ENCODE measurements around the gene PDCD1LG2.

PDCD1LG2 gene

DNA sequence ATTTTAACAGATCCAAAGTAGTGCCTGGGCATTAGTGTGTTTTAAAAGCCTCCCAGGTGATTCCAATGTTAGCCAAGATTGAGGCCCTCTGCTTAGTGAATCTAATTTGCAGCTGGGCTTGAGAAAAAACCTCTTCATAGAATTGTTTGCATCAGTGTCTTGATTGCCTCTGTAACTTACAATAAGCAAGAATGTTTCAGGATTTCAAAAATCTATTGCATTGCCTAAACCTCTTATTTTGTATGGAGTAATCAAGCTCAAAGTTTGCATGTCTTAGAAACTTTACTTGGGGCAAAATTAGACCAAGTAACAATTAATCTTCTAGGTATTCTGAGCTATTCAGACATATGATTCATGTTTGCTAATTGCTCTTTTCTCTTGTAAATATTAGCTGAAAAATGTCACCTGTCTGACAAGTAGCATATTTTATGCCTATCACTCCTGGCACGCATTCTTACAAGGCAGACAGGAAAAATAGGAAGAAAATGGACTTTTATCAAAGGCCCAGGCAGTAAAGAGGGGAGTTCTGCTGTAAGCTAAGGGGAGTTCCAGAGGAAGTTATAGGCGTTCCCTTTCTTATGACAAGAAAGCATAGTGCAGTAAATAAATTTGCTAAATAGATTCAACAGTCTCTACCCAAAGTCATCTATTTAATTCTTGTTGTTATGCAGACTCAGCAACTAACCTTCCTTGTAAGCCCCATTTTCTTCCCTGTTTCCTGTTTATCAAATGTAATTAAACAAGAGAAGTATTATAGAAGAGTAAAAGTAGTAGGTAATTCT is 21.0 kb downstream of the PDCD1LG2 start:
- DNase-seq (ENCODE audit: low read depth in 2 of 2): no peak

DNA sequence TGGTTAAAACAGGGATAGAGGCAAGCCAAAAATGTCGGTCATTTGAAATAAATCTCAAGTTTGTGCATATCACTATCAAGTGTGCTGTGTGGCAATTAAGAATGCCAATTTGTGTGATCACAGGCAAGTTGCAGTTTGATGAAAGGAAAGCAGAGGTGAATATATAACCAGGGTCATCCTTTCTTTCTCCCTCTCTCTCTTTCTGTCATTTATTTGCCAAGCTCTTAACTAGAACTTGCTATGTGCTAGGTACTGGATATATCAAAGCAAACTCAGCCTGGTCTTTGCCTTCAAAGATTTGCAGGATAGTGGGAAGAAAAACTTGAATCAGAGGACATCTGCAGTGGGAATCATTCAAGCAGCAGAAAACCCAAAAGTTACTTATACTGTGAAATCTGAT is 22.0 kb downstream of the PDCD1LG2 start:
- no peak for DNase-seq (ENCODE audit: low read depth in 2 of 2)

DNA sequence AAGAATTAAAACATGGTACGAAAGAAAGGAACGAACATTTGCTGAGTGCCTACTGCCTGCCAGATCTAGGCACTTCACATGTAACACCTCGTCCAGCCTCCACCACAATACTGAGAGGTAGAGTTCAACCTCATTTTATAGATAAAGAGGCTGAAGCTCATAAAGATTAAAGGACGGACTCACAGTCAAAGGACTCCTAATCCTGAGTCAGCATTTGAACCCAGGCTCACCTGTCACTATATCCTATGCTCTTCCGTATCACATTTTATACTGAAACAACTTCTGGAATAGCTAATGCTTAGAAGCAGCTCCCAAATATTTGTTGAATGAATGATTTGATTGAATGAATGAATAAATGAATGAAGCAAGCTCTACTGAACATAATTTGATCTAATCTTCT is 22.5 kb downstream of the PDCD1LG2 start:
- DNase-seq (ENCODE audit: low read depth in 2 of 2): no peak

DNA sequence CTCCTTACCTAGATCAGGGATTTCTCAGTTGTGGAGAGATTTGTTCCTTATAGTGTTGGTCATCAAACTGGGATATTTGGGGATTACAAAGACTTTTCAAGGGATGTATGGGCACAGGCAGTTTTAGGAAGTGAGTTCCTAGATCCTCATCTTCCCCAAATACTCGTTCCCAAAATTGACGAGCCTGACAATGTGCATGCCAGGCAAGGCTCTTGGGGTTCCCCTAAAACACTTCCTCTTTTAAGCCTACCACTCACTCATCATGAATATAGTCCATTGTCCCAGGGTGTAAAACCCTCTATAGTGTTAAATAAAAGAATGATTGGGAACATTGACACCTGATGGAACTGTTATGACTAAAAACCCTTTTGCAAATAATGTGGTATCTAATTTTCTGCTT is 26.4 kb downstream of the PDCD1LG2 start:
- no peak for DNase-seq (ENCODE audit: low read depth in 2 of 2)

DNA sequence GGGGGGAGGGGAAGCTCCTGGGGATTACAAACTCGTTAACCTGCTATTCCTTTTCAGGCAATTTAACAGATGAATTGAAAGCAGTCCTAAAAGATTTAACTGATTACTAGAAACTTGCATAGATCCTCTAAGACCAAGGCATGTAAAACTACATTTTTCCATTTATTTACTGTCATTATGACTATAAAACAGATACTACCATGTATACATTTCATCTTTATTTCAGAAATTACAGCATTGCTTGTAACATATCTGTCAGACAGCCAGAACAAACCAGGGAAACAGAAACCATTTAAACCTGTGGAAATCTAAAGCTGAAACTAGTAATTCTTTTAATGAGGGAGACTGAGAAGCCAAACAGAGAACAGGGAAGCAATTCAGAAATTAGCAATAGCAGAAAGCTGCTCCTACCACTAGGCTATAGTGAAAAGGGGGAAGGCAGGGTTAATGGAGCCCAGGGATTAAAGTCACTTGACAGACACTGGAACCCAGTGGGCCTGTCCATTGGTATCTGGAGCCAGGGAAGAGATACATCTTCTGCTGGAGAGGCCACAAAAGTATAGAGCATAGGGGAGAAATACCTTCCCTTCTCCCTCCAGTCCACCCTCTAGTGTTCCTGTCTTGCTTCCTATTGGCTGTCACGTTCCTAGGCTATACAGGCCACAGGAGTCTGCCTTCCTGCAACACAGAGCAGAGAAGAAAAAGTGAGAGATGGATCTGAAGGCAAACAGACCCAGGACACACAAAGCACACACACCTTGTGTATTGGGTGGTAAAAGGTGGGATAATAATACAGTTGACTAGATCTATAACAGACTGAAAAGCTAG is 33.8 kb downstream of the PDCD1LG2 start:
- no peak for DNase-seq (ENCODE audit: low read depth in 2 of 2)

DNA sequence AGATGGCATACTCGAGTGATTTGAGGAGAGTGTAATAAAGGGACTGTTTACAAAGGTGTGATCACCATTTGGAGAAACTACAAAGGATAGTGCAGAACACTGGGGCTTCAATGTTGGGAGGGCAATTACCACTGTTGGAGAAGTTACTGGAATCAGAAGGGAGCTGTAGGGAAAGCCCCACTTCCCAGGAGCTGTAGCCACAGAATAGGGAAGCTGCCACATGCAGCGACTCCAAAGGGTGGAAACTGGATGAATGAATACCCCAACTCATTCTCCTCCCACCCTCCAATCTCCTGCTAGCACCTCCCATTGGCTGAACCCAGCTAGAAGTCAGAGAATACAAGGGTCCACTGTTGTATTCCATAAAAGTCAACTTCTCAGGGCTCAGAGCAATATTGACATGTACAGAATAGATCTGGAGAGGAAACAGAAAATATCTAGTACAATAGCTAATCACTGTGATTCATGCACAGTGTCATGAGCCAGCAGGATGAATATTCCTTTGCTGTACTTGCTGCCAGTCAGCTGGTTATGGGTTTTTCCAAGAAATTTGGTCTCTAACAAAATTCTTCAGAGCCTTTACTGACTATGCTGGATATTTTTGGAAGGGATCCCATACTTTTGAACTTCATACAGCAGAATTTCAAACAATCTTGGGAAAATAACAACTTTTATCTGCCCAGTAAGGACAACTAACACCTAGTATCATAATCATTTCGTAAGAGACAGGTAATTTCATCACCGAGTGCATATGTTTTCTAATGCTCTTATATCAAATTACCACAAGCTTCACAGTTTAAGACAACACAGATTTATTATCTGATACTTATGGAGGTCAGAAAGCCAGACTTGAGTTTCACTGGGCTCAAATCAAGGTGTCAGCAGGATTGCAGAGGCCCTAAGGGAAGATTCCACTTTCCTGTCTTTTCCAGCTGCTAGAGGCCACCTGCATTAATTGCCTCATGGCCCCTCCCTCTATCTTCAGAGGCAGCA is 39.6 kb downstream of the PDCD1LG2 start:
- no peak for DNase-seq (ENCODE audit: low read depth in 2 of 2)

DNA sequence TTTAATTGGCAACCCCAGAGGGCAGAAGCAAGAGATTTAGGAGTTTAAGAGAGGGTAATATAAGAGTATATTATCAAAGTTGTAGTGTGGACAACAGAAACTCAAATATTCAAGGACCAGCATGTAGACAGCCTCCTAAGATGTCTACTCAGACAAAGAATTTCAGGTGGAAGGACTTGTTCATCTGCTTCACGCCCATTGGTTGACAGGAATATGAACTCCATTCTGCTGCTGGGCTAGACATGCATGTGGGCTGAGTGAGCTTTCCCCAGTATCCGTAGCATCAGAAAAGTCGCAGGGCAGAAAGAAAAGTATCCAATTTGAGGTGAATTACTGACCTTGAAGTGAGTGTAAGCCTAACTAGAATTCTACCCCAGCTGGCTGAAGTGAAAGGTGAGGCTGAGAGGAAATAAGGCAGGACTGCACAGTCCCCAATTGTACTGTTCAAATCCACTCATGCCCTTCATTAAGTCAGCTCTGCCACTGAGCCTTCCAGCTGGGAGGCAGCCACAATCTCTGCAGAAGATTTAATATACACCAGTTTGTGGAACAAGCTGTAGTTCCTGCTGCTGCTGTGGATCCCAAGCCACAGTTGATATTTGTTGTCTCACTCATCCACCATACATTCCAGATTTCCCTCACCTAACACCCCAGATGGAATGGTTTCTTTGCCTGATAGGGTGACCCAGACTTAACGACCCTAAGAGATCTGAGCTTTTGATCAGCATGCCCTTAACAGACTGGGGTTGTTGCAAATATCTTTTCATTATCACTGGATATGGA is 41.2 kb downstream of the PDCD1LG2 start:
- no peak for DNase-seq (ENCODE audit: low read depth in 2 of 2)

DNA sequence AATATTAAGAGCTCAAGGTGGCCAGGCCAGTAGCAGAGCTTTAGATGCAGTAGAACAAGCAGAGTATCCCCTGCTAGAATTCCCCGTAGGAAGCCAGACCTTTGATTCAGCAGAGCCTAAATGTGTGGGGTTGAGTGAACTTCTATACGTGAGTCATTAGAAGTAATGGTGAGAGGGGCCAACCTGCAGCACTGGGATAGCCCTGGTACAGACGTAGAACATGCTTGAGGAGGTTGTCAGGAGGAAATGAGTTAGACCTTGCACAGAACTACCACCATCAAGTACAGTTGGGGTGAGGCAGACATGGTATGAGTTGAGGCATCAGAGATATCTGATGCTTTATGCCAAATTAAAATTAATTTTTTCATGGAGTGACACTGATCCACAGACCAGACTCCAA is 42.0 kb downstream of the PDCD1LG2 start:
- no peak for DNase-seq (ENCODE audit: low read depth in 2 of 2)

DNA sequence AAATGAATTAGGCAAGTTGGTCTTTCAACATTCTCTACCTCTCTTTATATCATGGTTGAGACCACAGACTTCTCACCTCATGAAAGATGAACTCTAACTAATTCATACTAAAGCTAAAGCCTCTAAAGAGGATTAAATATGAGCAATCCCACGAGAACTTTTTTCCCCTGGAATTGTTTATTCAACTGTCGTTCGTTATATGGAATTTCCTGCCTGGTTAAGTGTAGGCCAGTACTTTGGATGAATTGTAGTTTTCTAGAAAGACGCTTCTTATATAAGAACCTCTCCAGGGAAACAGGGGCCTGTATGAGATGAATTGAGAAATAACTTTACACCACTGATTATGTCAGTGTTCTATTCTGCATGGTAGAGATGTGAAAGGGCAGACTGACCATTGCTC is 42.9 kb downstream of the PDCD1LG2 start:
- DNase-seq (ENCODE audit: low read depth in 2 of 2): no peak

DNA sequence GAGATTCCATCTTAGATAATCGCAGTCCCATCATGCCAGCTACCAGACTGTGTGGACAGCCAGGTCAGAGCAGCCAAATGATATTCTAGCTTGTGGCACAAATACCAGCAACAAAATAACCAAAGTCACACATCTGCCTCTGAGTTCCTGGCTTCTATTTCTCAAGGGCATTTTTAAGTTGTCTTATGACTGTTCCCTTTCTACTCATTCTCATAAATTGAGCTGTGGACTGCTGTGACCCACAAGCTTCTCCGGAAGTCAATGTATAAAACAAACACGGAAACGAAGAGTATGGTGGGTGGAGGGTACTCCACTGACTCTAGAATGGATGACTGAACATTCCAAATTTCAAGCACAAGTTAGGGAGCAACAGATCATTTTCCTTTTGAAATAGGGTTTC is 43.9 kb downstream of the PDCD1LG2 start:
- no peak for DNase-seq (ENCODE audit: low read depth in 2 of 2)

DNA sequence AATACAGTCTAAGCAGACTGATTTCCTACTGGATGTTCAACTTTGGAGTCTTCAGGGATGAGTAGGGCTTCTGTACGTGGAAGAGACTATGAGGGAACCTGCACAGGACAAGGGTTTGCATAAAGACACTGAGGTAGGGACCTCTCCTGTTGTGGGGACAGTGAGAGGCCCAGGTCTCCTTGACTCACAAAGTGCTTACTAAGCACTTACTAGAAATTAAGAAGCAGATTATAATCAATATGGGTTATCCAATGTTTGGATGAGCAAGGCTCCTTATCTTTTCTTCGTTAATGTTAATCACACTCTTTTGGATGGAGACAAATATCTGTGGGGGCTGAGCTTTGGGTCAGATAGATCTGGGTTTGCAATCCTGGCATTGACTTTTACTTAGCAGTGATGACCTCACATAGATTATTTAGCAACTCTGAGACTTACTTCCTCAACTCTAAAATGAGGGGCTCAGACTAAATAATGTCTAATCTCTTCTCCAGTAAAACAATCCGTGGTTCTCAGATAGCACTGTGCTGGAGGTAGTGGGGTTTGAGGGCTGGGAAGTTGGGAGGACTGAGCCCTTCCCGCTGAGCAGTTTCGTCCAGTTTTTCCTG is 45.9 kb downstream of the PDCD1LG2 start:
- DNase-seq (ENCODE audit: low read depth in 2 of 2): no peak

DNA sequence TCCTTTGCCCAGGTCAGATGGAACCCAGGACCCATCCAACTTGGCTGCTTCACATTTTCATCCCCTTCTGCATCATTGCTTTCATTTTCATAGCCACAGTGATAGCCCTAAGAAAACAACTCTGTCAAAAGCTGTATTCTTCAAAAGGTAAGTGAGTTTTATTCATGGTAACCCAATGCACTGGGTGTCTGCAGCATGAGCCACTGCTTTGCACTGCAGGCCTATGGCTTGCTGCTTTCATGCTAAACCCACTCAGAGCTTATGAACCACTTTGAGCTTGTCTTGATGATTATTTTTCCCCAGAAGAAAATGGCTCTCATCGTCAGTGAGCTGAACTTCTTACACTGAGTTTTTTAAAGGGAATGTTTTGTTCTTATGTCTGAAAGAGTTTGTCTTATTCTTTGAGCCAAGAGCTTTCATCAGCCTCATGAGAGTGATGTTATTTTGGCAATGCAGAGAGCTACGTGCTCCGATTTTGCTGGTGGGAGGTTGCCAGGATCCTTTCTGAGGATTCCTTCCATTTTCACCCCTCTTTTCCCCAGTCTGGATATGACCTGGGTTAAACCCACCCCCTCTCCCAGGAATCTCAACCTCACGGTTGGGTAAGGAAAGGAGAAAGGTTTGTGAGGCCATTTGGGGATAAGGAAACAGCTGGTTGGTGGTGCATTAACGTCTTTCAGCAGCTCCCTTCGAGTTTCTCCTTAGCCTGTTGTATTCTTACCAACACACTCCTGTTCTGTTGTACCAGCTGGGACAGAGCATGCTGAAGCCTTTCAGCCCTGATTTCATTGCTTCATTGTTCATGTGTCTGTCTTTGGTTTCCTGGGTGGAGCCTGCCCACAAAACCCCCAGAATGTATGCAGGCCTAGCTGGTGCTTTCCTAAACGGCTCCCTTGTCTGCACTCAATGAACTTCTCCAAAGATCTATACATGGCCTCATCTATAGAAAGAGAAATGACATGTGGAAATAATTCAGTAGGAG is 47.6 kb downstream of the PDCD1LG2 start:
- peak in 1 of 2 donors; percentile 5 for DNase-seq (ENCODE audit: low read depth in 2 of 2)

DNA sequence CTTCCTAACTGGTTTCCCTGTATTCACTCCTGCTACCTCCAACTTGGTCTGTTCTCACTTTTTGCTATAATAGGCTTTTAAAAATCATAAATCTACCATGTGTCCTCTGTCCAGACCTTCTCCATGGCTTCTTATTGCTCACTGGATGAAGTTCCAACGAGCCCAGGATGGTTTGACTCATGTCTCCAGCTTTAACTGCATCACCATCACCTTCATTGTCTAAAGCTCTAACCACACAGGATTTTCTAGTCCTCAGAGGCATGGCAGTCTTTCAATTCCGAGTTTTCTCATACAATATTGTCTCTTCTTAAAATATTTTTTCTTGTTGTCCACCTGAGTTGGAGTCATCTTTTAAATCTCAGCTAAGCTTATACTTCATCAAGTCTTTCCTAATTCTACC is 49.3 kb downstream of the PDCD1LG2 start:
- DNase-seq (ENCODE audit: low read depth in 2 of 2): no peak

DNA sequence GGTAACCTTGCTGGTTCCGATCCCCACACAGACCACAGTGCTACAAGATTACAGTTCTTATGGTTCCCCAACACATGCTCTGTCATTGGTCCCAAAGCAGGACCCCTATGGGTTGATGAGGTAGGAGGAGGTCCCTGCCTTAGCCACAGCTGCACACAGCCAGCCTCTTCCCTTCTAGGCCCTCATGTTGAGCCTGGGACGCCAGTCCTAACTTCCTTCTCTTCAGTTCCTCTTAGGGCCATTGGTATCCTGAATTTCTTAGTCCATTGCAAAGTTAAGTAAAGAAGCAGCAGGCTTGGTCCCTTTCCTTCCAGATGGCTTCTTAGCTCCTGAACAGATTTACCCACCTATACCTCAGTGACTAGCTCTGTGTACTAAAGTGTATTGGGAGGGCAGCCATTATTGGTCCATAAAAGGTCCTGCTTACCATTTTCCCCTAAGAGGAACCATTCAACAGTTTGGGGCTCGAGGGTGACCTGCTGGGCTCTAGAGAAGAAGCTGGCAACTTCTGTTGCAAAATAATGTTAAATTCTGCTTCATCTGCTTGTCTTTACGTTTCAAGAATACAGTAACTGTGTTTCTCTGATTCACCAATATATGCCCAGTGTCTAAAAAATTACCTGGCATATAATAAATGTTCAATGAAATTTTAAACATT is 50.2 kb downstream of the PDCD1LG2 start:
- no peak for DNase-seq (ENCODE audit: low read depth in 2 of 2)

DNA sequence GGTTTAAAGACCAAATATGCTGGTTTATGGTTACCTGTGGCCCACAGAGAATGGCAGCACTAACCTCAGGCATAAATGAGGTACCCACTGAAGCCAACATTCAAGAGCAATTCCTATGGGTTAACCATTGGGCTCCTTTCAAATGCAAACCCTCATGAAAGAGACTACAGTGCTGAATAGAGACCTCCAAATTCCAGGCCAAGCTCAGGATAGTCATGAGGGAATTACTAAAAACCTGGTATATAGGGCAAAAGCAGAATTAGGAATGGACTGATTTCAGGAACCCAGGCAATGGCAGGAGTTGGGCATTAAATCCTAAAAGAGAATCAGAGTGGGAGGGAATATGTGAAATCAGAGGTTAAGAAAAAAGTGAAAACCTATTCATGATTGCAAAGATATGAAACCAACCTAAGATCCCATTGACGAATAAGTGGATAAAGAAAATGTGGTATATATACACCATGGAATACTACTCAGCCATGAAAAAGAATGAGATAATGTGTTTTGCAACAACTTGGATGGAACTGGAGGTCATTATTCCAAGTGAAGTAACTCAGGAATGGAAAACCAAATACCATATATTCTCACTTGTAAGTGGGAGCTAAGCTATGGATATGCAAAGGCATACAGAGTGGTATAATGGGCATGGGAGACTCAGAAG is 51.6 kb downstream of the PDCD1LG2 start:
- DNase-seq (ENCODE audit: low read depth in 2 of 2): no peak

DNA sequence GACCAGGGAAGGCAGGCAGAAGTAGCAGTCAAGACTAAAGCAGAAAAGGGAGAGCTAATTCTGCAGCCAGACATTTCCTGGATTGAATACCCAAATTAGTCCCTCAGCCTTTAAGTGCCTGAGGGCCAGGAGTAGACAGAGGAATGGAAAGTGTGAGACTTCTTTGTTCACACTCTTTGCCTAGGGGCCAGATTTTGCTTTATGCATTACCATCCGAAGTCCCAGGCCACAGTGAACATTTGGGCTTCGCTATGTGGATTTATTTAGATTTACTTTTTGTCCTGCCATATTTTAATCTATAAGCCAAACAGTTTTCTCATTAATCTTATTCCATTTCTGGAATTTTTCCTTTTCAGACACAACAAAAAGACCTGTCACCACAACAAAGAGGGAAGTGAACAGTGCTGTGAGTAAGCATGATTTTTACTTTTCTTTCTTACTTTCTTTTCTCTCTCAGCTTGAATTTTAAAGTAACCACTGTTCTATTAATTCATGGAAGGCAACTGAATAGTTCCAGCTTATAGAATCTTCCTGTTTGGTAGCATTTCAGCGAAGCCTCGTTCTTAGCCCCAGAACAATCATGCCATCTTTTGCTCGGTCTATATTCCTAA is 52.6 kb downstream of the PDCD1LG2 start:
- no peak for DNase-seq (ENCODE audit: low read depth in 2 of 2)

DNA sequence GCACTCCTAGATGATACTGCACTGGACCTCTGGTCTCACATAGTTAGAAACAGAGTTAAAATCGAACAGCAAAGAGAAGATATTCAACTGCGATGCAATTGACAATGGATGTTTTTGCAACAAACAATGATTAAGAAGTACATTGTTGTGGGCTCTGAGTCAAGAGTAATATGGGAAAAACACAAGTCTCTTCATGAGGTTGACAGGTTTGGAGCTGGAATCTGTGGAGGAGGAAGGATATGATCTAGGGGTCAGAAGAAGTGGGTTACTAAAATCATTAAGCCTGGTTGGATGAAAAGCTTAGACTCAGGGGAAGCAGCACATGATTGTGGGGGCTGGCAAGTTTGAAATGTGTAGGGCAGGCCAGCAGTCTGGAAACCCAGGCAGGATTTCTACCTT is 53.1 kb downstream of the PDCD1LG2 start:
- no peak for DNase-seq (ENCODE audit: low read depth in 2 of 2)

DNA sequence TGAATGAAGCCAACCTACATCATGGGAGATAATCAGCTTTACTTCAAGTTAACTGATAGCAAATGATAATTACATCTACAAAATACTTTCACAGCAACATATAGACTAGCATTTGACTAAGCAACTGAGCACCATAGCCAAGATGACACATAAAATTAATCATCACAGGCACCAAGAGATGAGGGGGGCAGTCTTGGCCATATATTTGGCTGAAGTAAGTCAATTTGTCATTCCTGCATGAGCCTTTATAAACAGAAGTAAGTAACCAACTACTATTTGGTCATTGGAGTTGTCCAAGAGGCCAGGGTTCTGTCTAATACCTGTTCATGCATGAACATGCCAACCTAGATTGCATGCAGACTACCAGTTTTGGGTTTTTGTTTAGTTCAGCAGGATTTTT is 53.6 kb downstream of the PDCD1LG2 start:
- no peak for DNase-seq (ENCODE audit: low read depth in 2 of 2)
